Measurements from ENCODE around the gene SOCS7.

SOCS7 gene

DNA sequence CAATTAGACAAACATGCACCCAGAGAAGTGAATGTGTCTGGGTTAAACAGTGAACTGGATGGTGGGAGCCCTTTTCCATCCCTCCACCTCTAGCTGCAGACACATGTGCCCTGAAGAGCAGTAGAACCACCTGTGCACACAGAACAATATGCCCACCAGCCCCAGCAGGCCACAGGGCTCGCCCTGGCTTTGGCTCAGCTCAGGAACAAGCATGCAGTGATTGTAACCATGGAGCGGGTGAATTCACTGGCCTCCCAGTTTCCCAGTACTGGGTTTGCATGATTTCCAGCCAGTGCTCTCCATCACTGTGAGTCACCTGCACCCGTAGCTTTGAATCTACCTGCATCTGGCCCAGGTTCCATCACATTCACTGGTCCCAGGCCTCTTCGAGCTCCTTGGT, 13.1 kb upstream of the SOCS7 start:
- DNase-seq, result no peak

DNA sequence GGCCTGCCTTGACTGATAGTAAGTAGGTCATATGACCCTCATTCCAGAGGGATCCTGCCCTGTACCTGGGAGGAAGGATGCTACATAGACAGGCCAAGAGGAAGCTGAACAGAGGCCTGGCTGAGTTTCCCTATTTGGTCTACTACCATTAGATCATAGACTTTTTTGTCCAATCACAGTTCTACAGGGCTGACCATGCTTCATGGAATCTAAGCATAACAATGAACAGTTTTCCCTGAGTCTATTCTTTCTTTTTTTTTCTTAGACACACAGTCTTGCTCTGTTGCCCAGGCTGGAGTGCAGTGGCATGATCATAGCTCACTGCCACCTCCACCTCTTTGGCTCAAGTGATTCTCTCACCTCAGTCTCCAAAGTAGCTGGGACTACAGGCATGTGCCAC, 11.8 kb upstream of the SOCS7 start:
- no peak for DNase-seq

DNA sequence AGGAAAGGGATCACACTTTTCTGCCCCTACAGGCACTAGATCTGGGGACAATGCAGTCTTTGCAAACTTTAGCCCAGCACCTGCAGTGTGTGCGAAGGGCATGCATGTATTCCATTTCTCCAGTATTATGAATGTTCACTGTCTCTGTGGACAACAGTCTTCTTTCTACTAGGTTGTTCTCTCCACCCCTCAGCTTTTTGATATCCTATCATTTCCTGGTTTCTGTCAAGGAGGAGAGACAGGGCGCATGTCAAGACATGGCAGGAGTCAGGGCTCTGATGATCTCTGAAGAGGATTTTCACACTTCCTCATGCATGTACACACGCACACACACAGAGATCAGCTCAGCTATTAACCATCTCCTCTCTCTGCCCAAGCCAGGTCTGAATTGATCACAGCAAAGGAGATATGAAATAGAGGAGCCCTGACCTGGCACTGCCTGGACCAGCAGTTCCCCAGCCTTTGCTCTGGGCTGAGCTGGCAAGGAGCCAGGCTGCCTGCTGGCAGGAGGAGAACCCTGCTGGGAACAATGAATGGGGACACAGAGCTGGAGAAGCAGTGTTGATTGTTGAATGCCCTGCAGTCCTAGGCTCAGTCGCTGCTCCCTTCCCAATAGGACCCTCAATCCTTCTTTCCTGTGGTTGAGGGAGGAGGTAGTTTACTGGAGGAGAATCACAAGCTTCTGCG, 10.5 kb upstream of the SOCS7 start:
- DNase-seq, result peak; percentile 73

DNA sequence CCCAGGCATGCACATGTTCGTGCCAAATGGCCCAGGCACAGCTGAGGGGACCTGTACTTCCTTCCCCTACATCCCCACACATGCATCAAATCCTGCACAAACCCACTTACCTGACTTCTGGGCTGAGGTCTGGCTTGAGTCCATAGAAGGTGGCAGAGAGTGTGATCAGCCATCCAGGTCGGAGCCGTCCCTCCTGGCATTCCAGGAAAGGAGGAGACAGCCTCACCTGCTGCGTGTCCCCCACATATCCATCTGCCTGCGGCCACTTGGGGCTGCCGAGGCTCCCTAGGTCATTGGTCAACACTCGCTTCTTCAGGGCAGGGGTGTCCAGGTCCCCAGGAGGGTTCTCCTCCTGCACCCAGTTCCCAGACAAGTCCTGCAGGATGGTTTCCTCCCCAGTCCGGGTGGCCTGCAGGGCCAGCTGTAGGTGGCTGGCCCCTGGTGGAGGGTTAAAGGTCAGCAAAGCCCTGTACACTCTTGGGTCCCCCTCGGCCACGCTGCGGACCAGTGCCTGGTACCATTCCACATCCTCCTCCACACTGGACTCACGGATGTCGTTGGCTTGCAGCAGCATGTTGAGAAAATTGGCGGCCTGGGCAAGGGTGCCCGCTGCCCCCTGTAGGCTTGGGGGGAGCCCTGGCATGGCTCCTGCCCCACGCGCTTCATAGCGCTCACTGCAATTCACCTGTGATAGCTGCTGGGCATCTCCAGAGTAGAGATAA, 8.6 kb upstream of the SOCS7 start:
- no peak for DNase-seq

DNA sequence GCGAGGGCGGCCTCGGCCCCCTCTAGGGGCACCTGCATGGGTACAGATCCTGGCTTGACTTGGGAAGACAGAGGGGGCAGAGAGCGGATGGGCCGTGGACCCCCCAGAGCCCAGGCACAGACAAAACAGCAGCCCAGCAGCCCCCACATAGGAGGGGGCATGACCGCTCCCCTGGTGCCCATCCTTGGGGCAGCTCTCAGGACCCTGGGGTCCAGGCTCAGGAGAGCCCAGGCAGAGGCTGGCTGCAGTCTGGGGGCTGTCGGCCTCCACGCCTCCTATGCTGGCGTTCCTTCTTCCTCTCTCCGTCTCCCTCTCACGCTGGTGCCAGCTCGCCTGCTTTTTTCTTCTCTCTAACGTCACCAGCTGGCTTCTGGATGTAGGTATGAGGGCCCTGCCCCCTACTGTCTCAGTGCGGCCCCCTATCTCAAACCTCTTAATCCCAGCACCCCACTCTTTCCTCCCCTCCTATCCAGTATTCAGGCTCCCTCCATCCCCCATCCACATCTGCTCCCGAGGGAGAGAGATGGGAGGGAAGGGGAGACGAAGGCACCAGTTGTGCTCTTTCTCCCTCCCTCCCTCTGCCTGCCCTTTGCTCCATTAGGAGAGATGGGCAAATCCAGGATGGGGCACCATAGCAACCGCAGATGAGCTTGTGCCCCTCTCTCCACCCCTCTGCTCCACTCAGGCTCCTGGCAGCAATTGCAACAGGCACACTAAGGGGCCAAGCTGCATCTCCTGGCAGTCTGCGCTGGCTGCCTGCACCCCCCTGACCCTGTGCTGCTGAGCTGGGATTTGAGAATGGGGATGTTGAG, 7.8 kb upstream of the SOCS7 start, which contains the start of gene GPR179:
Gene GPR179 (minus strand): TSS at position 349 of the 812 bp plus-strand sequence. CDS start 167 bp downstream, at position 182.
- DNase-seq, result no peak

DNA sequence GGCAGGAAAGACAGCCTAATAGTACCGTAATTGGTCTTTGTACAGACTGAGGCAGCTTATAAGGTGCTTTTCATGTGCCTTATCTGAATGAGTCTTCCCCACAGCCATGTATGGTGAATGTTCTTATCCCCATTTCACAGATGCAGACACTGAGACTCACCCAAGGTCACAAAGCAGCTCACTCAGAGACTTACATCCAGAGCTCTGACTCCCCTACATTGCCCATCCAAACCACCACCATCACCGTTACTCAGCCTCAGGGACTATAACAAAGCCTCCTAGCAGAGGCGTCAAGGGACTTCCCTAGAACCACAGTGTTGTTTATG, 7.3 kb upstream of the SOCS7 start:
- no peak for DNase-seq

DNA sequence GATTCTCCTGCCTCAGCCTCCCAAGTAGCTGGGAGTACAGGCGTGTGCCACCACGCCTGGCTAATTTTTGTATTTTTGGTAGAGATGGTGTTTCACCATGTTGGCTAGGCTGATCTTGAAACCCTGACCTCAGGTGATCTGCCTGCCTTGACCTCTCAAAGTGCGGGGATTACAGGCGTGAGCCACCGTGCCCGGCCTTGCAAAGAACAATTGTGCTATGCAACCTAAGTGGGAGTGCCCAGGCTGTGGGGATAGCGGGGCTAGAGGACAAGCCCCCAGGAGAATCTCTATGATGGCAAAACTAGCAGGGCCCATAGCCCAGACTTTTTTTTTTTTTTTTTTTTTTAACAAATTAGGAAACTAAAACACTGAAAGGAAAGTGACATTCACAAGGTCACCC, 5.9 kb upstream of the SOCS7 start:
- DNase-seq, result no peak

DNA sequence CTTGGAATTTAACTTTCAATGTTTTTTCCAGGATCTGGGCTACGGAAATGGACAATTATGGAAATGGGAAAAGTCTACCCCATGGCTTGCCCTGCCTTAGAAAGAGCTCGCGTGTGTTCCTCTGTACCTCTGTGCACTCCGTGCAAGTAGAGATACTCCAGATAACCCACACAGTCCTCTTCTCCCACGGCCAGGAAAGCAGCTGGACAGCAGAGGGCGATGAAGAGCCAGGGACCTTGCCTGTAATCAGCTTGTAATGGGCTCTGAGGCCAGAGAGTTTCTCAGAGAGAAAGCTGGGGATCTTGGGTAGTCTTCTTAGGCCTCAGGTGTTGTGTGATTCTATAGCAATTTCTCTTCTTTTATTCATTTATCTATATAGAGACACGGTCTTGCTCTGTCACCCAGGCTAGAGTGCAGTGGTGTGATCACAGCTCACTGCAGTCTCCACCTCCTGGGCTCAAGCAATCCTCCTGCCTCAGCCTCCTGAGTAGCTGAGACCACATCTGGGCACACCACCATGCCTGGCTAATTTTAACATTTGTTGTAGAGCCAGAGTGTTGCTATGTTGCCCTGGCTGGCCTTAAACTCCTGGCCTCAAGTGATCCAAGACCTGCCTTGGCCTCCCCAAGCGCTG, 2.4 kb upstream of the SOCS7 start:
- peak; percentile 26 for DNase-seq

DNA sequence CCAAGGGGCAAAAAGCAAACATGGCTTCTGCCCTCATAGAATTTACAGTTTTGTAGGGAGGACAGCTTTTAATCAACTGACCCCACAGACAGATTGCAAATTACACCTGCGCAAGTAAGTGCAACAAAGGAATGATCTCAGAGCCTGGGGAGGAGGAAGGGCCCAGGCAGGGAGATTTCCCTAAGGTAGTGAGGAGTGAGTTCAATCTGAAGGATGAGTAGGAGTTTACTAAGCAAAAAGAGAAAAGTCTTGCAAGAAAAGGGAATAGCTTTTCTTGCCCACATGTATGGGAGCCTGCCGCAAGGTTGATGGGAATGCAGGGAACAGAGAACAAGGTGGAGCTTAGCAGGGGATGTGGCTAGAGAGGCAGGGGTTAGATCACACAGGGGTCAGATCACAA, 1.6 kb upstream of the SOCS7 start:
- no peak for DNase-seq

DNA sequence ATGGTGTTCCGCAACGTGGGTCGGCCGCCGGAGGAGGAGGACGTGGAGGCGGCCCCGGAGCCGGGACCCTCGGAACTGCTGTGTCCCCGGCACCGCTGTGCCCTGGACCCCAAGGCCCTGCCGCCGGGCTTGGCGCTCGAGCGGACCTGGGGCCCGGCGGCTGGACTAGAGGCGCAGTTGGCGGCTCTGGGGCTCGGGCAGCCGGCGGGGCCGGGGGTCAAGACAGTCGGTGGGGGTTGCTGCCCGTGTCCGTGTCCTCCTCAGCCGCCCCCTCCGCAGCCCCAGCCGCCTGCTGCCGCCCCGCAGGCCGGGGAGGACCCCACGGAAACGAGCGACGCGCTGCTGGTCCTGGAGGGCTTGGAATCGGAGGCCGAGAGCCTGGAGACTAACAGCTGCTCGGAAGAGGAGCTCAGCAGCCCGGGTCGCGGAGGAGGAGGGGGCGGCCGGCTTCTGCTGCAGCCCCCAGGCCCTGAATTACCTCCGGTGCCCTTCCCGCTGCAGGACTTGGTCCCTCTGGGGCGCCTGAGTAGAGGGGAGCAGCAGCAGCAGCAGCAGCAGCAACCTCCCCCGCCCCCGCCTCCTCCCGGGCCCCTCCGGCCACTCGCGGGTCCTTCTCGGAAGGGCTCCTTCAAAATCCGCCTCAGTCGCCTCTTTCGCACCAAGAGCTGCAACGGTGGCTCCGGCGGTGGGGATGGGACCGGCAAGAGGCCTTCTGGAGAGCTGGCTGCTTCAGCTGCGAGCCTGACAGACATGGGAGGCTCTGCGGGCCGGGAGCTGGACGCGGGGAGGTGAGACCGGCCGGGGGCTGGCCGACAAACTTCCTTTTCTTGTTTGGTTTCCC, 821 bp downstream of the SOCS7 start:
- DNase-seq, result no peak

DNA sequence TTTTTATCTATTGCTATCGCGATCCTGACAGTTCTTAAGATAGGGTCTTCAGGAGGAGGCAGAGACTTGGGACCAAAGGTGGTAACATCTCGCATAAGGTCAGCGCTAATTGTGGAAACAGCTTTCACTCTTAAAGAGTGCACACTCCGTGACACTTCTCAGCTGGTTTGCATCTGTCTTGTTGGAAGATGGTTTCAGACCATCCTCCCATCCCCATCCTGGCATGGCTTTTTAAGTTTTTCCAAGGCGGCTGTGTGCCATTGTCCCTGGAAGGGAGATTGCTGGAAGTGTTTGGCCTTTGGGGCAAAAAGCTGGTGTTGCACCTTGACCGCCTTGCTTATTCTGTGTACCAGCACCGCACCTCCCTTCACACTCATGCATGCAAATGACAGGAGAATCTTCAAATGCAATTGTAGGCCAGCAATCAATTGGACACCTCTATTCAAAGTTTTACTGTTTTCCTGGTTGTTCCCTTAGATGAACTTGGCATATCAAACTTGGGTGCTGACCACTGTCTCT, 1.5 kb downstream of the SOCS7 start:
- no peak for DNase-seq

DNA sequence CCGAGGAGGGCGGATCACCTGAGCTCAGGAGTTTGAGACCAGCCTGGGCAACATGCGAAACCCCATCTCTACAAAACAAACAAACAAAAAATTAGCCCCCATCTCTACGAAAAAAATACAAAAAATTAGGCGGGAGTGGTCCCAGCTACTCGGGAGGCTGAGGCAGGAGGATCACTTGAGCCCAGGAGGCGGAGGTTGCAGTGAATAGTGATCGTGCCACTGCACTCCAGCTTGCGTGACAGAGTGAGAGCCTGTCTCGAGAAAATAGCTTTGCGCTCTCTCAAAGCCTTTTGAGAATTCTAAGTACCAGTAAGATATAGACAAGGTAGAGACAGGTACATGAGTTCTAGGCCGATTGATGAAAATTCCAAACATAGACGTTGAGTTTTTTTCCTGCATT, 2.0 kb downstream of the SOCS7 start:
- no peak for DNase-seq

DNA sequence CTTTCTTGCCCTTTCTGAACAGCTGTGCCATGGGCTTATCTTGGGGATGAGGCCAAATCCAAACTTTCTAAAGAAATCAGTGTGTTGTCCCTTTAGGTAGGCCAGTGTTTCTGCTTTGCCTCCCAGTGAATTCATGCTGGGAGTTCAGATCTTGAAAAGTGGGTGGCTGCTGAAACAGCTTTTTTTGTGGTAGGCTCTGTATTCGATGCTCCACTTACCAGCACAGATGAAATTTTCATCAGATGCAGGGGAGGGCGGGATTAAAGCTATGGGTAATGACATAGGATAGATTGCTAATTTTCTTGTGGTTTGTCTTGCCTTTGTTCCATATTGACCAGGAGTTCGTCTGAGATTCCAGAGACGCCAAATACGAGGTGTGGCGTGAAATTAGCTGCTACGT, 2.8 kb downstream of the SOCS7 start:
- no peak for DNase-seq

DNA sequence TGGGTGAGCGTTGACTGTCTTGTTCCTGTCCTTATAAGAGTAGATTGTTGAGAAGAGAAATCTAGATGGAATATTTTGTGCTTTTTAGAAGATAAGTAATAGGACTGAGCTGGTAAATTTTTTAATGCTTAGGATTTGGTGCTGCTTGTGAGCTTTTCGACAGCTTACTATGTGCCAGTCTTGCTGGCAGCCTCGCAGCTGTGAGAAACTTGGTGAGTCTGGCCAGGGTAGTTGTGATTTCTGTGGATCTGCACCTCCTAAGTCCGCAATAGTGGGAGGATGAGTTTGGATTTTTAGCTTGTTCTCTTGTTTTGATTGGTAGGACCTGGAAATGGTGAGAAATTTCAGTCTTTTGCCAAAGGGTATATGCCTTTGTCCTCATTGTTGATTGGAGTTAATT, 3.6 kb downstream of the SOCS7 start:
- no peak for DNase-seq

DNA sequence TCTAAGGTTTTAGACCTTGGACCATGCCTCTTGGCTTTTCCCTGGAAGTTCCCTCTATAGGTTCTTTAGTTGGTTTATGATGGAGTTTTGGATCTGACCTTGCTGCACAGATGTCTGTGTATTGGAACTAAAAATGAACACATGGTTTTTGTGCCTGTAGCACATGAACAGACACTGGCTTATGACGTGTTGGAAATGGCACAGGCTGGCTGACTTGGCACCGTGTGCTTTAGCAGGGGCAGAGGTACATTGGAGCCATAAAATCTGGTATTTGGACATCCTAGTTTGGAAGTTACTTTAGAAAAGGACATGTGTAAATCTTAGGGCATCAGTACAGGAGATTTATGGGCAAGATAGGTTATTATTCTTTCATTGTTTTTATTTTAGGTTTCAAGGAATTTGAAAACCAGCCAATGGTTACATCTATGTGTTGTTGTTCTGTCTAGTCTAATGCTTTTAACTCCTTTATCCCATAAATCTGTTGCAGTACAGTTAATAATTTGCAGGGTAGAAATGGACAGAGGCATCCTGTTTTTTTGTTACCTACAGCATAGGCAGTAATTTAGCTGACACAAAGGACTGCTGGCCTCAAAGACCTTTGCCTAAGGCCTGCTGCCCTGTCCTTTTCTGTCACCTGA, 6.0 kb downstream of the SOCS7 start:
- DNase-seq, result no peak

DNA sequence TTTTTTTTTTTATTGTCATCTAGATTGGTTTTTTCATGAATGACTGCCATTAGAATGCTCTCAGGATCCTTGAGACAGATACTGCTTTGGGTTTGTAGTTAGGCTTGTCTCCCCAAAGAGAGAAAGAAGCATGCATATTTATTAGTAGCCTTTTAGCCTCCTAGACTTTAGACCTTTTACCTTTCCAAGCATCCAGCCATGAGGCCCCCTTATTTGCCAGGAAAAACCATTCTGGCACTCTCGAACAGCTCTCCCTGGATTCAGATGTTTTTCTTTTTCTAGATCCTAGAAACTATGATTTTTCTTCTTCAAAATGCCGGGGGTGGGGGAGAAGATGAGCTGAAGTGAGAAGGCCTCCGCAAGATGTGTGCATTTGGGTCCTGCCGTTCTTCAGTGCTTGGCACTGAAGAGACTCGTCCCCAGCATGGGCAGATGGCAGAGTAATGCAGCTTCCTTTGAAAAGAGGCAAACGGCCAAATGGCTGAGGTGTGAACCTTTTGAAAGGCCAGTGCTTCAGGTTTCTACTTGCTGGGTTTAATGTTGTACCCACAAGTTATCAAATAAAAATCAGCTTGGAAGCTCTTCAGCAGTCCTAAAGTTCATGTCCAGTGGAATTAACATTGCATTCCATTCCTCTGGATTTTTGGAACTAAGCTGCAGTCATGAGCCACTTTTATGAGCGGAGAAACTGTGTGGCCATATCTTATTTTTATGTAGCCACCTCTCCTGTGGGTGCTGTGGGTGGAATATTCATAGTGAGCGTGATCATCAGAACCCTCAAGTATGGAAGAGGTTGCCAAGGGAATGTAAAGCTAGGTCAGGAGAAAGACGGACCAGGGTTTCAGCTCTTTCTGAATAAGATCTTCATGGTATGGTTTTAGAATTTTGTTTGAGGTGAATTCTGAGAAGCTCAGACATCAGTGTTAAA, 7.2 kb downstream of the SOCS7 start:
- DNase-seq, result no peak

DNA sequence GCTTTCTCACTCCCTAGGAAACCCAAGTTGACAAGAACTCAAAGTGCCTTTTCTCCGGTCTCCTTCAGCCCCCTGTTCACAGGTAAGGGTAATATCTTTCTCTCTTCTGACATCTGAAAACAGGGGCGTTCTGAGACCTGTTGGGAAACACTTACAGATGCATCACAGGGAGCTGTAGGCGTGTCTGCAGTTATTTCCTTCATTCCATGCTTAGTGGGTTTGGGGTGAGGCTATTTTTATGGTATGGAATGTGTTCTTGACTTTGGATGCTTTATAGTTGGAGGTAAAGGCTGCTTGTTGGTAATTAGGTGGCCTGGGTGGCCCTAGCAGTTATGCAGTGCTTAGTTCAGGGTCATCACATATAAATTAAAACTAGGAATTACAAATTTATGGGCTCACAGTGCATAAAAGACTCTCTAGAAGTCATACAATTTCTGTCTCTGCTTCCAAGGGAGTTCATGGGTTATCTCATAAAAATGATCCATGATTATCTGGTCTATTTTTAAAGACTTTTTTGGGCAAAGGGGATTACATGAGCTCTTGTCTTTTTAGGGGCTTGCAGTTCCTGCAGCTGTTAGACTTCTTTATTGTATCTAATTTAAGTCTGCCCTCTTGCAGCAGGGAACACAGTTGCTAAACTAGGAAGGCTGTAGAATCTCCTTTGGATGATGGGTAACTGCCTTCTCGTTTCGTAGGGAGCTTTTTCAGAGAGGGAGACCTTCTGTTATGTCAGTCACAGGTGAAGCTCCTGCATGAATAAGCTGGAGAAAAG, 10.2 kb downstream of the SOCS7 start:
- DNase-seq, result no peak

DNA sequence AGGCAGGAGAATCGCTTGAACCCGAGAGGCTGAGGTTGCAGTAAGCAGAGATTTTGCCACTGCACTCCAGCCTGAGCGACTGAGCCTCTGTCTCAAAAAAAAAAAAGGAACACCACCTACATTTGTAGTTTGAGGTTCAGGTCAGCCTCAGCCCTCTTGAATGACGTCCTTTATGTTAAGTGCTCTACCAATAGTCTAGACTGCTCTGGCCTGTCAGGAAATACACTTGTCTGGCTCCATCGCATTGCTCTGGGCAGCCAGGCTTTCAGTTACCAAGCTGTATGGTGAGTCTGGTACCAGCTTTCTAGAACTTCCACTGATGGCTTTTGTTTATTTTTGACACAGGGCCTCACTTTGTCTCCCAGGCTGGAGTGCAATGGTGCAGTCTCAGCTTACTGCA, 11.4 kb downstream of the SOCS7 start:
- no peak for DNase-seq

DNA sequence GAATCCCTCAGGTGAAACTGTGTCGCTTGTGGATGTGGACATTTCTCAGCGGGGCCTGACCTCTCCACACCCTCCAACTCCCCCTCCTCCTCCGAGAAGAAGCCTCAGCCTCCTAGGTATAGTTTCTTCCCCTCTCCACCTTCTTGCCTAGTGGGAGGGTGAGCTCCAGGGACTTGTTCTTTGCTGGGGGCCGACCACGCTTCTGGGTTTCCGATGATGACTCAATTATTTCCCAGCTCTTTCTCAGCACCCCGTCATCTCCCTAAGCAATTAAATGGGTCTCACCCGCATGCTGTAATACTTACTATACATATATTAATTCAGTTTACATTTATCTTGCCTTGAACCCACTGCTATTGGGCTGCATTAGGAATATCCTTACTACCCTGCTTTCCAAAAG, 13.1 kb downstream of the SOCS7 start:
- no peak for DNase-seq
